HFF-Myc (cell line): Measurements from ENCODE around the gene CD79B.

Experiments used
- DNase-seq: peaks from one replicate; pipeline ENCODE4 v3.0.0-alpha.2; 2011; ENCODE audit warnings: low read depth; ENCODE audit errors: extremely low read depth
- H3K4me3 ChIP-seq: replicated peaks from 2 replicates; pipeline ENCODE4 v1.5.1; 2011; ENCODE audit warnings: low read depth, mild to moderate bottlenecking, control low read depth, low read length
- TF ChIP-seq, protein P1 (sequence below): IDR thresholded peaks from 2 replicates; pipeline ENCODE4 v1.5.1; 2012; ENCODE audit warnings: mild to moderate bottlenecking, low read depth, low read length, control low read depth; ENCODE audit errors: missing control alignments

CD79B gene

DNA sequence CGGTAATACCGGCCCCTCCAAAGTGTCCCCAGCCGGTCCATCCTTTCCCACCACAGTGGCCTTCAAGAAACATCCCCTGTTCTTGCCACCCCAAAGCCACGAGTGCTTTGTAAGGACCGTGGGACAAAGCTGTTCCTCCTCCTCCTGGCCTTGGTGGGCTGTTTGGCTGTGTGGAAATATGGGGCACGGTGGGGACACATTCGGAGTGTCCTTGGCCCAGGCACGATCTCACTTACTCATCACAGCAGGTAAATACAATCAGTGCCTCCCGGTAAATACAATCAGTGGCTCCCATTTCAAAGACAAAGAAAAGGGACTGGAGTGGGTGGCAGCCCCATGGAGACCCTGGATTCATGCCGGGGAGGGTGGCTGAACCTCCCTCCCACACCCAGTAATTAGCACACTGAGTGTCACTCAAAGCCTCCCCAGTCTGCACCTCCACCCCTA, 30.2 kb upstream of the CD79B start:
- DNase-seq = no peak
- TF ChIP-seq, protein P1, sequence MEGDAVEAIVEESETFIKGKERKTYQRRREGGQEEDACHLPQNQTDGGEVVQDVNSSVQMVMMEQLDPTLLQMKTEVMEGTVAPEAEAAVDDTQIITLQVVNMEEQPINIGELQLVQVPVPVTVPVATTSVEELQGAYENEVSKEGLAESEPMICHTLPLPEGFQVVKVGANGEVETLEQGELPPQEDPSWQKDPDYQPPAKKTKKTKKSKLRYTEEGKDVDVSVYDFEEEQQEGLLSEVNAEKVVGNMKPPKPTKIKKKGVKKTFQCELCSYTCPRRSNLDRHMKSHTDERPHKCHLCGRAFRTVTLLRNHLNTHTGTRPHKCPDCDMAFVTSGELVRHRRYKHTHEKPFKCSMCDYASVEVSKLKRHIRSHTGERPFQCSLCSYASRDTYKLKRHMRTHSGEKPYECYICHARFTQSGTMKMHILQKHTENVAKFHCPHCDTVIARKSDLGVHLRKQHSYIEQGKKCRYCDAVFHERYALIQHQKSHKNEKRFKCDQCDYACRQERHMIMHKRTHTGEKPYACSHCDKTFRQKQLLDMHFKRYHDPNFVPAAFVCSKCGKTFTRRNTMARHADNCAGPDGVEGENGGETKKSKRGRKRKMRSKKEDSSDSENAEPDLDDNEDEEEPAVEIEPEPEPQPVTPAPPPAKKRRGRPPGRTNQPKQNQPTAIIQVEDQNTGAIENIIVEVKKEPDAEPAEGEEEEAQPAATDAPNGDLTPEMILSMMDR = no peak
- no peak overlapping the region for H3K4me3 ChIP-seq

DNA sequence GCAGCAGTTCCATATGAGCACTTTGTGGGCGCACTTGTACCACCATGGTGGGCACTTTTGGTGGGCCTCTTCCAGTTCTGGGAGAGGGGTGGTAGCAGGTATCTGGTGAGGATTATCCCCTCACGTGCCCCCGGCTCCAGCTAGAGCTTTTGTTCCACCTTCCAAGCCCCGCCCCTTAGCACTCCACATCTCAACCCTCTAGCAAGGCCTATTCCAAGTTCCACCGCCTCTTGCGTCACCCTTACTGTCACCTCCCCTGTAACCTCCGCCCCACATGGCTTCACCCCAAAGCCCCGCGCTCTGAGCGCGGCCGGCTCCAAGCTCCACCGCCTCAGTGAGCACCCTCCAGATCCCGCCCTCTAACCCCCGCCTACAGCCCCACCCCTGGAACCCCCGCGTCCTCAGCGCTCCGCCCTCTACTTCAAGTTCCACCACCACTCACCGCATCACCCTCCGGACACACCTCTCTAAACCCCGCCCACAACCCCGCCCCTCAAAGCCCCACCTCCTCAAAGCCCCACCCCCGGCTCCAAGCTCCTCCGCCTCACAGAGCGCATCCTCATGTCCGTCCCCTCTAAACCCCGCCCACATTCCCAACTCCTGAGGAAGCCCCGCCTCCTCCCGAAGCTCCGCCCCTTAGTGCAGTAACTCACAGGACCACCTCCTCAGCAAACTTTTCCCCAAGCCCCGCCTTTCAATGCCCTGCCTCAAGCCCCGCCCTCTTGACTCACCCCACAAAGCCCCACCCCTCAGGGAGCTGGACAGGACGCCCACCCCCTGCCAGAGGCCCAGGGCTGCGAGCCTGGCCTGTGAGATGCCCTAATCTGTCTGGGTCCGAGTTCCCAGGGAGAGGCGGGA, 29.5 kb upstream of the CD79B start:
- no peak for DNase-seq
- H3K4me3 ChIP-seq = no peak overlapping the region
- TF ChIP-seq, protein P1 = no peak

DNA sequence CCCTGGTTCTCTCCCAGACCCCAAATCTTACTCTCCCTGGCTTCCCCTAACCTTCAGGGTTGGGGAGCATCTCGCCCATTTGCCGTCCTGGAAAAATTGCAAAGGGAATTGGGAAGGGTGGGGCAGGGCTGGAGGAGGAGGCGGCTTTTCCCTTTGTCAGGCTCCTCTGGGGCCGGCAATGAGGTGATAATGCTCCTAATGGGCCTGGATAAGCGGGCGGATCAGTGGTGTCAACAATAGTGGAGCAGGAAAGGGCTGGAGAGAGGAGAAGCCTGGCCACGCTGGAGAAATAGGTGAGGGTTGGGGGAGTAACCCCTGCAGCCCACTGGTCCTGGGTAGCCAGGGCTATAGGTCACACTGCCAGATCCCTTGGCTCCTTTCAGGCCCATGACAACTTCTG, 28.3 kb upstream of the CD79B start:
- TF ChIP-seq, protein P1 = no peak

DNA sequence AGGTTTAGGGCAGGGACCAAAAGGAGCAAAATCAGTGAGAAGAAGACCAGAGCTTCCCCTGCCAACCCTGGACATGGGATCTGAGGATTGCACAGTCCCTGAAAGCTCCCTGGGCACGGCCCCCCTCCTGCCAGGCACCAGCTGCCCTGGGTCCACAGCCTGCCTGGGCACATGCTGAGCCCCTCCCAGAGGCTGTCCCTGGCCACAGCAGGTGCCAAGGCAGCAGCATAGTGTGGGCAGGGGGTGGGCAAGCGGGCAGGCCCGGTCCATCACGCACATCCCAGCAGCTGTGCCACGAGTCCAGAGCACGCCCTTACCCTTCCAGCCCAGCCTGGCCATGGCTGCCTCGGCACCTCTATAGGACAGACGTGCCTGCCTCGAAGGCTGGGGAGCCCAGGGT, 27.9 kb upstream of the CD79B start:
- DNase-seq = no peak
- TF ChIP-seq, protein P1 = no peak
- H3K4me3 ChIP-seq = no peak overlapping the region

More for the DNA sequence above, 28.3 kb upstream of the CD79B start:
- no peak for DNase-seq
- H3K4me3 ChIP-seq = no peak overlapping the region

DNA sequence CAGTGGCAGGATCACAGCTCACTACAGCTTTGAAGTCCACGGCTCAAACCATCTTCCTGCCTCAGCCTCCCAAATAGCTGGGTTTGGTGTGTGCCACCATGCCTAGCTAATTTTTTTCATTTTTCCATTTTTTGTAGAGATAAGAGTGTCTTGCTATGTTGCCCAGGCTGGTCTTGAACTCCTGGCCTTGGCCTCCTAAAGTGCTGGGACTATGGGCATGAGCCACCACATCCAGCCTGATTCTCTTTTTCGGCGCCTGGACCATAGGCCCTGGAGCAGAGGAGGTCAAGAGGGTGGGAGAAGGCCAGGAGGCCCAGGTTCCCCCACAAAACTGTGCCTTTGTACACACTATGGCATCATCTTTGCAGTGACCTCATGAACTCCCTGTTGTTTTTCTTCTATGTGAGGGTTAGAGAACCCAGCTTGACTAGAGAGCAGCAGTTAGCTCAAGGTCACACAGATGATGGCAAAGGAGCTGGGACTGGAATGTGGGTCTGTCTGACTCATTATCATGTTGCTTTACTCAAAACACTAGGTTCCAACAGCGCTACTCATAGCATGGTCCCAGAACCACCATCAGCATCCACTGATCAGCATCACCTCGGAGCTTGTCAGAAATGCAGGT, 24.3 kb upstream of the CD79B start:
- TF ChIP-seq, protein P1 = no peak
- H3K4me3 ChIP-seq = no peak overlapping the region
- DNase-seq = no peak

DNA sequence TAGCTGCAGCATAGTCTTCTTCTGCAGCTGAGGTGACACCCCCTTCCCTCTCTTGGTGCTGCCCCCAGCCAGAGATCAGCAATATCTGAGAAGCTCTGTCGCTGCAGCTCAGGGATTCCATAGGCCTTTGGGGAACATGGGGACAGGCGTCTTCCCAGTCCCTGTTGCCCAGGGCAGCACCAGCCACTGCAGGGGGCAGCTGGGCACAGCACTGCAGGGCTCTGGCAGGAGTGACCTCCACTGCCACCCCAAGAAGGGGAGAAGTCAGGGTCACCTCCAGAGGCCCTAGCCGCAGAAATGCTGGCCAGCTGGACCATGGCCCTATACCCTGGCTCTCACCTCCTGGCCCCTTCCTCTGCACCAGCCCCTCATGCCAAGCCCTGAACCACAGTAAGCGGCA, 23.7 kb upstream of the CD79B start:
- DNase-seq = no peak
- TF ChIP-seq, protein P1 = no peak
- H3K4me3 ChIP-seq = no peak overlapping the region
